OCI-LY7 (cell line): ENCODE data around the gene KDELR1.

ENCODE experiments used
- CTCF ChIP-seq: fragments of 200-600 bp; sonication (generic); conservative IDR thresholded peaks from 2 replicates; pipeline ENCODE4 v1.5.1; 2014; ENCODE audit warnings: mild to moderate bottlenecking, antibody characterized with exemption, low read length, moderate library complexity, mixed read lengths
- EZH2phosphoT487 ChIP-seq: fragments of 200-600 bp; sonication (generic); IDR thresholded peaks from 2 replicates; pipeline ENCODE4 v1.6.1; 2018; ENCODE audit warnings: low read depth, borderline replicate concordance, mild to moderate bottlenecking, mixed run types, antibody characterized with exemption, low read length, moderate library complexity, mixed read lengths

- TF ChIP-seq CTCF (no peak), EZH2phosphoT487 (no peak)
Measured at GRCh38 chr19:48378194-48378570, 13.2 kb downstream of the KDELR1 start.
